ENCODE measurements around the gene IFNA5.

Gene IFNA5

DNA sequence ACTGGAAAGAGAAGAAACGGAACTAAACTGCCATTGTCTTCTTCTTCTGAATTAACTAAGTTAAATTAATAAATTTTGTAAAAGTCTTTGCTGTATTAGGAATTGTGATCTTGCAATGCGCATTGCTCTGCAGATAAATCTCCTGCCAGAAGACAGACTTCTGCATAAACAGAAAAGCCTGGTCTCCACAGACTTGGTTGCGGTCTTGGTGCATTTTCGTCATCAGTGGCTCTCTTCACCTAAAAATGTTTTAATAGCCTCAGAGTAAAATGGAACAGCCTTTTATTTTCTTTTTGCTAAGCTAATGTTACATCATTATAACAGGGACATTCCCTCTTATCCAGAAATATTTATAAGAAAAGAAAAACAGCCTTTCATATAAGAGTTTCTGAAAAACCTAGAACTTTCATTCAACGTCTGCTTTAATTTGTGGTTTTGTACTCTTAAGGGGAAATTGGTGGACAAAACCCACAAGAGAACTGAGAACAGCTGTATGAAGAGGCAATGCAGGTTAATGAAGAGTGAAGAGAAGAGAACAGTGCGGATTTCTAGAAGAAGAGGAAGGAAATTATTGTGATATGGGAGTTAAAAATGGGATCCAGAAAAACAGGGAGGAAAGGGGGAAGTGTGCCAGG lies 10.1 kb downstream of the IFNA5 start:
- DNase-seq (ENCODE audit: low read depth) = no peak
- TF ChIP-seq, protein P1, sequence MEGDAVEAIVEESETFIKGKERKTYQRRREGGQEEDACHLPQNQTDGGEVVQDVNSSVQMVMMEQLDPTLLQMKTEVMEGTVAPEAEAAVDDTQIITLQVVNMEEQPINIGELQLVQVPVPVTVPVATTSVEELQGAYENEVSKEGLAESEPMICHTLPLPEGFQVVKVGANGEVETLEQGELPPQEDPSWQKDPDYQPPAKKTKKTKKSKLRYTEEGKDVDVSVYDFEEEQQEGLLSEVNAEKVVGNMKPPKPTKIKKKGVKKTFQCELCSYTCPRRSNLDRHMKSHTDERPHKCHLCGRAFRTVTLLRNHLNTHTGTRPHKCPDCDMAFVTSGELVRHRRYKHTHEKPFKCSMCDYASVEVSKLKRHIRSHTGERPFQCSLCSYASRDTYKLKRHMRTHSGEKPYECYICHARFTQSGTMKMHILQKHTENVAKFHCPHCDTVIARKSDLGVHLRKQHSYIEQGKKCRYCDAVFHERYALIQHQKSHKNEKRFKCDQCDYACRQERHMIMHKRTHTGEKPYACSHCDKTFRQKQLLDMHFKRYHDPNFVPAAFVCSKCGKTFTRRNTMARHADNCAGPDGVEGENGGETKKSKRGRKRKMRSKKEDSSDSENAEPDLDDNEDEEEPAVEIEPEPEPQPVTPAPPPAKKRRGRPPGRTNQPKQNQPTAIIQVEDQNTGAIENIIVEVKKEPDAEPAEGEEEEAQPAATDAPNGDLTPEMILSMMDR (IDR thresholded peaks at IDR 0.05; ENCODE audit: control insufficient read depth, insufficient read depth, low read depth, low read length, missing control alignments) = no peak
- H3K4me3 ChIP-seq (ENCODE audit: control insufficient read depth, low read depth, low read length) = no peak overlapping the region

DNA sequence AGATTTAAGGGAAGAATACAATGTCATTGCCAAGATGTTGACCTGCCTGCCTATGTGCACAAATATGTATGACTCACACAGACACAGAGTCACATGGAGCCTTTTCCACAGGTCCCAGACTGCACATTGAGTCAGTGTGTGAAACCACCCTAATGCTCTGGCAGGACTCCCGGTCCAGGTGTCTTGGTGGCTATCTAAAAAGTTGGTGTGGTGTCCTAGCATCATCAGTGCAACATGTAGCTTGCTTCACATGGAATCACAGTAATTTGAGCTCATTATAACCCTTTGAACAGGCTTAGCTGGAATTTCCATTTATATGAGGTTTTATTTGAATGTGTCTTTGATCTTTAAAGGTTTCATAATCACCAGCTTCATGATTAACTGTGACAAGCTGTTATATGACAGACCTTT lies 10.7 kb downstream of the IFNA5 start:
- no peak overlapping the region for H3K4me3 ChIP-seq (ENCODE audit: control insufficient read depth, low read depth, low read length)
- no peak for DNase-seq (ENCODE audit: low read depth)
- TF ChIP-seq, protein P1 (IDR thresholded peaks at IDR 0.05; ENCODE audit: control insufficient read depth, insufficient read depth, low read depth, low read length, missing control alignments) = no peak

DNA sequence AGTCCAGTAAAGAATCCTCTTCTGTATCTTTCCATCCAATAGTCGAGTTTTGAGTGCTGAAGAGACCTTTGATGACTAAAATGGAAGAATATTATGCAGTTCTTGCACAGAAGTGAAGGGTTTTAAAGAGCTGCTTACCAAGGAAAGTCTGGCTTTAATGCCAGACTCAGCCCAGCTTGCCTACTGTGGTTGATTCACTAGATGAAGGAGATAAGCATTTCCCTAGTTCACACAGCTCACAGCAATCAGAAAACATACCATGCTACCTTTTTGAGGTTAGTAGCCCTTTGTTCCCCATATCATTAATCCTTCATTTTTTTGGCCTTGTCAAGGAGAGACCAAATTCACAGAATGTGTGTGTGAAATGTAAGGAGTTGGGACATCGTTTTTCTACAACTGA lies 15.3 kb downstream of the IFNA5 start:
- DNase-seq (ENCODE audit: low read depth) = no peak
- H3K4me3 ChIP-seq (ENCODE audit: control insufficient read depth, low read depth, low read length) = no peak overlapping the region
- TF ChIP-seq, protein P1 (IDR thresholded peaks at IDR 0.05; ENCODE audit: control insufficient read depth, insufficient read depth, low read depth, low read length, missing control alignments) = no peak

DNA sequence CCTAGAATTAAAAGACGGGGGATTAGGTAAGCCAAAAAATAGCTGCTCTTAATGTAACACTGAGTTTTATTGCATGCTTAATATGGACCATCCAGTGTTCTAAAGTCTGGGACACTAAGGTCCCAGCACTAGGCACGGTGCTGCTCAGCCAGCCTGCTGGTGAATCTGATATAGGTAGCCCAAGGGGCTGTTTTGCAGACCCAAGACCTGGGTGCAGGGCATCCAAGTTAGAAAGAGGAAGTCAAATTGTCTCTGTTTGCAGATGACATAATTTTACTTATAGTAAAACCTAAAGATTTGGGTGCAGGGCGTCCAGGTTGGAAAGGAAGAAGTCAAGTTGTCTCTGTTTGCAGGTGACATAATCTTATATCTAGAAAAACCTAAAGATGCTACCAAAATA lies 17.8 kb downstream of the IFNA5 start:
- TF ChIP-seq, protein P1 (IDR thresholded peaks at IDR 0.05; ENCODE audit: control insufficient read depth, insufficient read depth, low read depth, low read length, missing control alignments) = no peak
- no peak for DNase-seq (ENCODE audit: low read depth)
- no peak overlapping the region for H3K4me3 ChIP-seq (ENCODE audit: control insufficient read depth, low read depth, low read length)

DNA sequence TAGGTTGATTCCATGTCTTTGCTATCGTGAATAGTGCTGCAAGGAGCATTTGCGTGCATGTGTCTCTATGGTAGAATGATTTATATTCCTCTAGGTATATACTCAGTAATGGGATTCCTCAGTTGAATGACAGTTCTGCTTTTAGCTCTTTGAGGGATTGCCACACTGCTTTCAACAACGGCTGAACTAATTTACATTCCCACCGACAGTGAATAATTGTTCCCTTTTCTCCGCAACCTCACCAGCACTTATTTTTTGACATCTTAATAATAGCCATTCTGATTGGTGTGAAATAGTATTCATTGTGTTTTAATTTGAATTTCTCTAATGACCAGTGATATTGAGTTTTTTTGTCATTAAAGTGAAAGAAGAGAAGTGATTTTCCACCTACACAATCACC lies 18.5 kb downstream of the IFNA5 start:
- H3K4me3 ChIP-seq (ENCODE audit: control insufficient read depth, low read depth, low read length) = no peak overlapping the region
- no peak for DNase-seq (ENCODE audit: low read depth)
- TF ChIP-seq, protein P1 (IDR thresholded peaks at IDR 0.05; ENCODE audit: control insufficient read depth, insufficient read depth, low read depth, low read length, missing control alignments) = no peak

DNA sequence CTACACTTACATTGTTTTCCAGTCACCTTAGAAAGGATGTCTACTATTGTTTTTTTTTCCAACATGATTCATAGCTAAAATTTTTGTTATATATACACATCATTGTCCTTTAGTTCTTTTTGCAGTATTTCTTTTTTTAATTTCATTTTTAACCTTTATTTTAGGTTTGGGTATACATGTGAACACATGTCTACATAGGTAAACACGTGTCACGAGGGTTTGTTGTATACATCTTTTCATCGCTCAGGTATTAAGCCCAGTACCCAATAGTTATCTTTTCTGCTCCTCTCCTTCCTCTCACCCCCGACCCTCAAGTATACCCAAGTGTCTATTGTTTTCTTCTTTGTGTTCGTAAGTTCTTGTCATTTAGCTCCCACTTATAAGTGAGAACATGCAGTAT lies 19.0 kb downstream of the IFNA5 start:
- TF ChIP-seq, protein P1 (IDR thresholded peaks at IDR 0.05; ENCODE audit: control insufficient read depth, insufficient read depth, low read depth, low read length, missing control alignments) = no peak
- H3K4me3 ChIP-seq (ENCODE audit: control insufficient read depth, low read depth, low read length) = no peak overlapping the region
- no peak for DNase-seq (ENCODE audit: low read depth)
